GM18502 (cell line): Measurements from ENCODE around the gene TRIM3.

Experiments
- ATAC-seq: cut with Tn5 transposase; IDR thresholded peaks from one replicate; pipeline ENCODE4 v1.9.1; 2021; ENCODE audit warnings: mild to moderate bottlenecking; ENCODE audit not compliant: unreplicated experiment, poor library complexity

The TRIM3 gene

DNA sequence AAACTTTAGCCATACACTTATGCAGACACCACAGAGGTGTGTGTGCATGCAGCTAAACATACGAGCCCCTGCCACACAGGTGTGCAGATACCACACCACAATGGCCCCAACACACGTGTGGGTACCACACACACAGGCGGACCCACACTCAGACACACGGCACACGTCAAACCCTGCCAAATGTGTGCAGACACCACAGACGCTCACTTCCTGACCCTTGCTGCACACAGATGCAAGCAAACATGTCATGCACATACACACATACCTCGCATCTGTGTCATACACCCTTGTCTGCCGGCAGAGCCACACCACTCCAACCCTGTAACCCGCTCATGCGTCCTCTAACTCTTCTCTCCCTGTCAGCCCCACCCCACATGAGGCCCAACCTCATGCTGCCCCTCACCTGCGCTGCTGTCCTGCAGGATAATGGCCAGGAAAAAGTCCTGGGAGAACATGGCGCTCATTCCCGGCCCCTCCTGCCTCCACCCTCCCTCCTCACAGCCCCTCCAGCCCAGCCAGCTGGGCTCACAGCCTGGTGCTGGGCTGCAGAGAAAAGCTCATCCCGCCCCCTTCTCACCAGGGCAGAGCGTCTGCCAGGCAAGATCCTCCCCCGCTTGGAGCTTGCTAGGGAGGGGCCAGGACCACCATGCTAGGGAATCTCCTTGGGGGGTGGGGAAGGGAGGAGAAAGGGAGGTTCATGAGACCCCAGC lies 69.2 kb downstream of the TRIM3 start:
- no peak for ATAC-seq

DNA sequence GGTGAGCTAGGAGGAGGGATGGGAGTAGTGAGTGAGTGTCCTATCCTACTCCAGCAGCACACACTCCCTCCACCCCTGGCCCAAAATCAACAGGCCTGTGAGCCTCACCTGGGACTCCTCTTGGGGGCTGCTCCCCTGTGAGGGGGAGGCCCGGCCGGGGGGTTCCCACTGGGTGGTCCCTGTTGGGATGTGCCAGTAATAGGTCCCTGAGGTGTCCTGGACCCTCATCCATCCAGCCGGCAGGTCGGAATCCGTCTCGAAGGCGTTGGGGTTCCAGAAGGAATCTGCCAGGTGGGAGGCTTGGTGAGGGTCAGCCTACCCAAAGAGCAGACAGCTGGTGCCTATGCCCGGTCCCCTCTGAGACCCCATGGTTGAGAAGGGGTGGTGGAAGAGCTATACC lies 70.2 kb downstream of the TRIM3 start:
- no peak for ATAC-seq

DNA sequence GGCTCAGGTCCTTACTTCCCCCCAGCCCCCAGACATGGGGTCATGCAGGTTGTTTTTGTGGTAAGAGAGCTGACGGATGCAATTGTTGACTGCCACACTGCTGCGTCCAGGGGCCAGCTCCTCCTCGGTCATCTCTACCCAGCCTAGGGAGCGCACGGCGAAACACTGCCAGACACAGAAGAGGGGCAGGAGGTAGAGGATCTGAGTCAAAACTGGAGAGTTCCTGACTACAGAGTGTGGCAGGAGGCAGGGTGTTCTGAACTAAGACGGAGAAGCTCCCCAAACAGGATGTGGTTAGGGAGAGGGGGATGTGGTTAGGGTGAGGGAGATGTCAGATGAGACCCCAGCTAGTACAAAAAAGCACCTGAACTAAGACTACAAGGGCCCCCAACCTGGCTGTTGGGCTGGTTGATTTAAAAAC lies 71.2 kb downstream of the TRIM3 start:
- ATAC-seq, result peak; percentile 96

DNA sequence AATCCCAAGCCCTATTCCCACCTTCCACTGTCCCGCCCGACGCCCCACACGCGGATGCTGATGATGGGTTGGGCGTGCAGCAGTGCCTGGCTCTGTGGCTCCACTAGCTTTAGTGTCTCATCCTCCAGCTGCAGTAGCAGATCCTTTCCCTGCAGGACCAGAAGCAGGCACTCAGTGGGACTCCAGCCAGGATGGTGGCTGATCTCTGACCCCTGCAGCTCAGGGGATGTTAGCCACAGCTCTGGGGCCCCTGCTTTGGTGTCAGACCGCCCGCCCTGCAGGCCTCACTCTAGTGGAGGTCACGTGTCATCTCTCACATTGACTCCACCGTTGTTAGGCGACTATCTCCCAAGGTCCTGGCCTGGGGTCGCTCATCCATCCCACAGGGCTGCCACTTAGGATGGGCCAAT lies 71.7 kb downstream of the TRIM3 start:
- ATAC-seq, result peak; percentile 54

DNA sequence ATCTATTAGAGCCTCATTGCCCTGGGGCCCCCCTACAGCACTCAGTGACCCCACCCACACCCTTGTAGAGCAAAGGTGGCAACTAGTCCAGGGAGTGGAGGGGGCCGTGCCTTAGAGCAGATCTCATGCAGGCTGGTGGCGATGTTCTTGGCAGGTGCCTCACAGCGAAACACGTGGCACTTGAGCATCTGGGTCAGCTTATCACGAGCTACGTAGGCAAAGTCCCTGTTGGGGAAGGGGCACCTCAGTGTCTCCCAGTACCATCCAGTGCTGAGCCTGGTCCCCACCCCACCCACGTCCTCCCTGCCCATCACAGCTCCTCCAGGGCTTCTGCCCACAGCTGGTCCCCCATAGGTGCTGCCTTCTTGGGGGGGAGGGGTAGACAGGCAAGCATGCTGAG lies 72.3 kb downstream of the TRIM3 start:
- ATAC-seq, result no peak

DNA sequence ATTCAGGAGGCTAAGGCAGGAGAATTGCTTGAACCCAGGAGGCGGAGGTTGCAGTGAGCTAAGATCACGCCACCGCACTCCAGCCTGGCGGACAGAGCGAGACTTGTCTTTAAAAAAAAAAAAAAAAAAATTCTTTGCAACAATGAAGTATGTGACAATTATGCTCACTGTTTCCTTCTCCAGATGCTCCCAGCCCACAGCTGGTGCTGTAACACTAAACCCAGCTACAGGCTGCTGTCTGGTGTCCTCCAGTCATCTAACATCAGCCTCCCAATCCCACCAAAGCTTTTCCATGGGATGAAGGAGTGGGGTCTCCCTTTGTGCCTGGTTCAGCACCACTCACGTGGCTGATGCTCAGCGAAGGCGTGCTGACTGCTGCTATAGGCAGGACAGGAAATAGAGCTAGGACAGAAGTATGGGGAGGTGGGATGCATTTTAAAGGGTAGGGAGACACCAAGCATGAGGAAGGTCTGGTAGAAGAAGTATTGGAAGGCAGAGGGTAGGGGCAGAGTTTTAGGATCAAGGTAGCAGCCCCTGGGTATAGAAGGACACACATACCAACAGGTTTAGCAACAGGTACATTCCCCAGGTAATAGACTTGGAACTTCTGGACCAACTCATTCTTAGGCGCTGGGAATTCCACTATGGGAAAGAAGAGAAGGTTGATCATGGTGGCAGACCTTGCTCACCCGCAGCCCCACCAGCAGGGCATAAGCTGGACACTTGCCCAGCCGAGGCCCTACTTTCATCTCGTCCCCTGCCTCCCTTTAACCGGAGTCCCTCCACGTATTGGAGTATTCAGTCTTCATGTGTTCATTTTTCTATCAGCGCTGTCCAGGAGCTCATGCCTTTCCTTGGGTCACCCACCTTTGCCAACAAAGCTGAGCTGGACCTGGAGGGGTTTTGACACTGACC lies 73.1 kb downstream of the TRIM3 start:
- no peak for ATAC-seq
